ENCODE results near the gene CPNE8.

- no peak for TF ChIP-seq POLR2AphosphoS5 (IDR thresholded peaks at IDR 0.05; ENCODE audit: low read length)
- TF ChIP-seq, protein P1, sequence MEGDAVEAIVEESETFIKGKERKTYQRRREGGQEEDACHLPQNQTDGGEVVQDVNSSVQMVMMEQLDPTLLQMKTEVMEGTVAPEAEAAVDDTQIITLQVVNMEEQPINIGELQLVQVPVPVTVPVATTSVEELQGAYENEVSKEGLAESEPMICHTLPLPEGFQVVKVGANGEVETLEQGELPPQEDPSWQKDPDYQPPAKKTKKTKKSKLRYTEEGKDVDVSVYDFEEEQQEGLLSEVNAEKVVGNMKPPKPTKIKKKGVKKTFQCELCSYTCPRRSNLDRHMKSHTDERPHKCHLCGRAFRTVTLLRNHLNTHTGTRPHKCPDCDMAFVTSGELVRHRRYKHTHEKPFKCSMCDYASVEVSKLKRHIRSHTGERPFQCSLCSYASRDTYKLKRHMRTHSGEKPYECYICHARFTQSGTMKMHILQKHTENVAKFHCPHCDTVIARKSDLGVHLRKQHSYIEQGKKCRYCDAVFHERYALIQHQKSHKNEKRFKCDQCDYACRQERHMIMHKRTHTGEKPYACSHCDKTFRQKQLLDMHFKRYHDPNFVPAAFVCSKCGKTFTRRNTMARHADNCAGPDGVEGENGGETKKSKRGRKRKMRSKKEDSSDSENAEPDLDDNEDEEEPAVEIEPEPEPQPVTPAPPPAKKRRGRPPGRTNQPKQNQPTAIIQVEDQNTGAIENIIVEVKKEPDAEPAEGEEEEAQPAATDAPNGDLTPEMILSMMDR (IDR thresholded peaks at IDR 0.05 in 2 of 3, conservative IDR thresholded peaks at IDR 0.05 in 1 of 3; ENCODE audit: control insufficient read depth in 2 of 3, extremely low read depth in 1 of 3, insufficient read depth in 1 of 3, low read depth in 3 of 3, low read length in 3 of 3), result no peak
These were observed 239.0 kb downstream of the CPNE8 start for GRCh38 chr12:38666425-38666824.
